ENCODE measurements around the gene NRARP. TPM values are rescaled to one million over a fixed set of nuclear protein-coding genes. Genes with fewer than 3 reads are reported as not detected.

The NRARP gene
- total RNA-seq, 1 donor from 2014 or later = 2.1 TPM

DNA sequence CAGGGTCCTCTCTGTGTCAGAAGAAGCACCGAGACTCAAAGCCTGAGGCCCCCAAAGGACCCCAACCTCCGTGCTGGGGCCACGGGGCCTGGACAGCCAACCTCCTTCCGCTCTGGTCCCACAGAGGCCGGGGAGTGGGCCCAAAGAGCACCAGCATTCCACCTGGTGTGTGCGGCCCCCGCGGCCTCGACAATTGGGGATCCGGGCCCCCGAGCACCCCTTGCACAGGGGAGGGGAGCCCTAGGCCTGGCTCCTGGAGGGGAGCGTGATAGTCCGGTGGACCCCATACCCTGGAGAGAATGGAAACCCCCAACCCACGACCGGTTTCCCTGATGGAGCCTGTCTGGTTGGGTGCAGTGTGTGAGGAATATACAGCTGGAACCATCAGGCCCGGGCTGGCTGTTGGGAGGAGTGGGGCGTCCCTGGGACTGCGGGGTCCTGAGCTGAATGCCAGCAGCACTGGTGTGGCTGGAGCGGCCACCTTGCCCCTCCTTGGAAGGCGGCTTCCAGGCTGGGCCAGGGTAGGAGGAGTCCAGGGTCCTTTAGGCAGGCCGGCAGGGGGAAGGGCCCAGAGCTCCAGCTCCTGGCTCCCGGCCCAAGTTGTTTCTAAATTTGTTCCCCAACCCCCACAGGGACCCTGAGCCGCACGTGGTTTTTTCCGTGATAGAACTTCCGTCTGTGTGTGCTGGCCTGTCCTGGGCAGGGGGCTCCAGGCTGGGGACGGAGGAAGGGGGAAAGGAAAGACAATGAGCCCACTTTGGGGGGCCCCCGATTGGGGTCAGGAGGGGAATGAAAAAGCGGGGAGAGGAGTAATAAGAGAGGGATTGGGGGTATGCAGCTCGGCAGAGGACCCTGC is 25.4 kb downstream of the NRARP start:
- H3K27me3 ChIP-seq (ENCODE audit: control insufficient read depth in 3 of 3, insufficient read depth in 3 of 3, low read length in 3 of 3) = peaks cover 31 to 56% (median 32%) of the 10 kb centered on the region in 3 donors
- no peaks in the 10 kb centered on the region for H3K9me3 ChIP-seq (ENCODE audit: control insufficient read depth in 3 of 3, low read length in 3 of 3)
- peaks cover 13 to 19% (median 19%) of the 10 kb centered on the region in 3 donors for H3K36me3 ChIP-seq (ENCODE audit: control insufficient read depth in 3 of 3, insufficient read depth in 3 of 3, low read length in 3 of 3)
- peaks cover 21 to 32% (median 26%) of the 10 kb centered on the region in 3 donors for H3K4me1 ChIP-seq (ENCODE audit: control insufficient read depth in 3 of 3, insufficient read depth in 3 of 3, low read length in 3 of 3)
- peak overlapping the region; percentile 7 to 54 (median 49) for H3K4me3 ChIP-seq (ENCODE audit: low read length in 3 of 3)
- H3K9ac ChIP-seq (ENCODE audit: low read depth in 1 of 3, low read length in 3 of 3) = peak overlapping the region; percentile 32 to 70 (median 33)
- H3K27ac ChIP-seq (ENCODE audit: low read depth, low read length) = peak overlapping the region; percentile 75

- Histone ChIP-seq H3K9me3 (ENCODE audit: control insufficient read depth in 3 of 3, low read length in 3 of 3) (no peaks in the 10 kb centered on the region), H3K9ac (ENCODE audit: low read depth in 1 of 3, low read length in 3 of 3) (peak overlapping the region in 2 of 3 donors; percentile 3 to 70), H3K27me3 (ENCODE audit: control insufficient read depth in 3 of 3, insufficient read depth in 3 of 3, low read length in 3 of 3) (peaks cover 28 to 48% (median 31%) of the 10 kb centered on the region in 3 donors), H3K4me3 (ENCODE audit: low read length in 3 of 3) (no peak overlapping the region), H3K4me1 (ENCODE audit: control insufficient read depth in 3 of 3, insufficient read depth in 3 of 3, low read length in 3 of 3) (peaks cover 21 to 32% (median 26%) of the 10 kb centered on the region in 3 donors), H3K36me3 (ENCODE audit: control insufficient read depth in 3 of 3, insufficient read depth in 3 of 3, low read length in 3 of 3) (peaks cover 14 to 21% (median 21%) of the 10 kb centered on the region in 3 donors), H3K27ac (ENCODE audit: low read depth, low read length) (no peak overlapping the region)
These were observed 26.2 kb downstream of the NRARP start for GRCh38 chr9:137275588-137276472.

DNA sequence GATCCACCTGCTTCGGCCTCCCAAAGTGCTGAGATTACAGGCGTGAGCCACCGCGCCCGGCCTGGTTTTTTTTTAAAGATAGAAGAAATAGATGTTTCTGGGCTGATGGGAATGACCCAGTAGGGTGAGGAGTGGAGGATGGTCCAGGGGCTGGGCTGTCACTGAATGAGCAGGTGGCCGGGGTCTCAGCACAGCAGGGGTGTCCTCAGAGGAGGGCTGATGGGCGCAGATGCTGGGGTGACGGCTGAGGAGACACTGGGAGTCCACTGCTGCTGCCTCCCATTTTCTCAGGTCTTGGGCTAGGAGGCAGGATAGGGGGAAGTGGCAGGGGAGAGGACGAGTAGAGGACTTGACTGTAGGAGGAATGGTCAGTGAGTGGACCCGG is 26.9 kb downstream of the NRARP start:
- no peak overlapping the region for H3K4me3 ChIP-seq (ENCODE audit: low read length in 3 of 3)
- no peak overlapping the region for H3K9ac ChIP-seq (ENCODE audit: low read depth in 1 of 3, low read length in 3 of 3)
- H3K27me3 ChIP-seq (ENCODE audit: control insufficient read depth in 3 of 3, insufficient read depth in 3 of 3, low read length in 3 of 3) = peaks cover 24 to 41% (median 26%) of the 10 kb centered on the region in 3 donors
- H3K36me3 ChIP-seq (ENCODE audit: control insufficient read depth in 3 of 3, insufficient read depth in 3 of 3, low read length in 3 of 3) = peaks cover 16 to 22% (median 21%) of the 10 kb centered on the region in 3 donors
- peaks cover 21 to 32% (median 26%) of the 10 kb centered on the region in 3 donors for H3K4me1 ChIP-seq (ENCODE audit: control insufficient read depth in 3 of 3, insufficient read depth in 3 of 3, low read length in 3 of 3)
- H3K27ac ChIP-seq (ENCODE audit: low read depth, low read length) = no peak overlapping the region
- no peaks in the 10 kb centered on the region for H3K9me3 ChIP-seq (ENCODE audit: control insufficient read depth in 3 of 3, low read length in 3 of 3)

DNA sequence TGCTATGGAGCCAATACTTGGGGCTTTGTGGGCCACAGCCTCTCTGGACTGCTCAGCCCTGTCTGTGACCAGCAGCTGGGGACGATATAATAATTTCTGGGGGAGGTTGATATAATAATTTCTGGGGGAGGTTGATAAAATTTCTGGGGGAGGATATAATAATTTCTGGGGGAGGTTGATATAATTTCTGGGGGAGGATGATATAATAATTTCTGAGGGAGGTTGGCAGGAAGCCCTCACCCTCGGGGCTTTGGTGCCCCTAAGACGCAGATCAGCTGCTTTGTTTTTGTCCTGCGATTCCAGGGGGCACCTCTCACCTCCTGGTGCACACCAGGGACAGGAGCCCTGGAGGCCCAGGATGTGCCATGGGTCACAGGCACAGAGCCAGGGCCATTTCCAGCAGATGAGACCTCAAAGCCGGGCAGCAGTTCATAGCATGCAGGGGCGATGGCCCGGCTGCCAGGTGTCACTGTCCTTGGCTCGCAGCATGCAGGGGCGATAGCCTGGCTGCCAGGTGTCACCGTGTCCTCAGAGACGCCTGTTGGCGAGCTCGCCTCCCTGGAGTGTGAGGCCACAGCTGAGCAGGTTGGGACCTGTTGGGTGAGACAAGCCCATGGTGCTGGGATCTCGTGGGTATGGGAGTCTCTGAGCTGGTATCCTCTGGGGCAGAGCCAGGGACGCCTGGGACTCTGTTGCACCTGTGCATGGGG is 28.3 kb downstream of the NRARP start:
- Histone ChIP-seq H3K36me3 (ENCODE audit: control insufficient read depth in 3 of 3, insufficient read depth in 3 of 3, low read length in 3 of 3) (peaks cover 21 to 24% (median 22%) of the 10 kb centered on the region in 3 donors), H3K9ac (ENCODE audit: low read depth in 1 of 3, low read length in 3 of 3) (peak overlapping the region in 1 of 3 donors; percentile 45), H3K27me3 (ENCODE audit: control insufficient read depth in 3 of 3, insufficient read depth in 3 of 3, low read length in 3 of 3) (peaks cover 13 to 27% (median 17%) of the 10 kb centered on the region in 3 donors), H3K9me3 (ENCODE audit: control insufficient read depth in 3 of 3, low read length in 3 of 3) (no peaks in the 10 kb centered on the region), H3K27ac (ENCODE audit: low read depth, low read length) (no peak overlapping the region), H3K4me1 (ENCODE audit: control insufficient read depth in 3 of 3, insufficient read depth in 3 of 3, low read length in 3 of 3) (peaks cover 30 to 44% (median 38%) of the 10 kb centered on the region in 3 donors), H3K4me3 (ENCODE audit: low read length in 3 of 3) (no peak overlapping the region)

DNA sequence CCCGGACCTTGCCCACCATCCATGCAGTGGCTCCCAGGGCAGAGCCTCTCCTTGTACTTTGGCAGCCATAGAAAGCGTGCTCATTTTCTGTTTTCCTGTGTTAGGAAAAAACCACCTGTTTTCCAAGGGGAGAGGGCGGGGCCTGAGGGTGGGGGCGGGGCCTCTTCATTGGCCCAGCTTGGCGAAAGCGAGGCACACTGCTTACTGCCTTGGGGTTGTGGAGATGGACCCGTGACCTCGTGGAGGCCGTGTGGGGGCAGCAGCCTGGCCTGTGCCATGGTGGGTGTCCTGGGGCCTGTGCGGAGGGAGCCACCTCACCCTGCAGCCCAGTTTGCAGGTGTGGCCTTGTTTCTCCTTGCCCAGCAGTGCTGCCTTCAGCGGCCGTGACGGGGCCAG is 29.0 kb downstream of the NRARP start:
- no peaks in the 10 kb centered on the region for H3K9me3 ChIP-seq (ENCODE audit: control insufficient read depth in 3 of 3, low read length in 3 of 3)
- H3K4me1 ChIP-seq (ENCODE audit: control insufficient read depth in 3 of 3, insufficient read depth in 3 of 3, low read length in 3 of 3) = peaks cover 35 to 50% (median 45%) of the 10 kb centered on the region in 3 donors
- no peak overlapping the region for H3K27ac ChIP-seq (ENCODE audit: low read depth, low read length)
- H3K4me3 ChIP-seq (ENCODE audit: low read length in 3 of 3) = no peak overlapping the region
- peaks cover 9 to 25% (median 17%) of the 10 kb centered on the region in 3 donors for H3K27me3 ChIP-seq (ENCODE audit: control insufficient read depth in 3 of 3, insufficient read depth in 3 of 3, low read length in 3 of 3)
- peaks cover 22 to 24% (median 22%) of the 10 kb centered on the region in 3 donors for H3K36me3 ChIP-seq (ENCODE audit: control insufficient read depth in 3 of 3, insufficient read depth in 3 of 3, low read length in 3 of 3)
- H3K9ac ChIP-seq (ENCODE audit: low read depth in 1 of 3, low read length in 3 of 3) = no peak overlapping the region

DNA sequence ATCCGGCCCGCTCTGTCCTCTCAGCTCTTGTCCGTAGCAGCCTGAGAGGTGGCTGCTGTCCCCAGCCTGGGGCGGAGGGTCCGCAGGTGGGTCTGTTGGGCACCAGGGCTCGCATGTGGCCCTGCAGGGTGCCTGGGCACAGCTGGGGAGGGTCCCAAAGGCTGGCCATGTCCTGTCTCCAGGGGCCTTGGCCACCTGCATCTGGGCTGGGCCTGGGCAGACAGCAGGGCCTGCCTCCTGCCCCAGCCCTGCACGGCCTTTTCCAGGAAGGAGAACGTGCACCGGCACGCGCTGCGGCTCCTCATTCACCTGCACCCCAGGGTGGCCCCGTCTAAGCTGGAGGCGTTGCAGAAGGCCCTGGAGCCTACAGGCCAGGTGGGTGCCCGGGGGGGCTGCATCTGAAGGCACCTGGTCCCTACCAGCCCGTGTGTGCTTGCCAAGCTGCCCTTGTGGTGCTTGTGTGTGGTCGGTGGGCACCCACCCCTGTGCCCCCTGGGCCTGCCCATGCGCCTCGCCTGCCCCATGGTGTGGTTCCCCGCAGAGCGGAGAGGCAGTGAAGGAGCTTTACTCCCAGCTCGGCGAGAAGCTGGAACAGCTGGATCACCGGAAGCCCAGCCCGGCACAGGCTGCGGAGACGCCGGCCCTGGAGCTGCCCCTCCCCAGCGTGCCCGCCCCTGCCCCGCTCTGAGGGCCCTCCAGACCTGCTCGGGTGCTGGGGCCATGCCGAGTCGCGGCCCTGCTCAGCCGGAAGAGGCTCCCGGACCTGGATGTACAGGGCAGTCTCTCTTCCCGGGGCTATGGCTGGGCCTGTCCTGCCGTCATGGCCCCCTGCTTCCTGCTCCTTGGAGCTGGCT is 29.6 kb downstream of the NRARP start:
- peaks cover 22 to 29% (median 25%) of the 10 kb centered on the region in 3 donors for H3K36me3 ChIP-seq (ENCODE audit: control insufficient read depth in 3 of 3, insufficient read depth in 3 of 3, low read length in 3 of 3)
- H3K27me3 ChIP-seq (ENCODE audit: control insufficient read depth in 3 of 3, insufficient read depth in 3 of 3, low read length in 3 of 3) = peaks cover 6 to 19% (median 17%) of the 10 kb centered on the region in 3 donors
- peaks cover 33 to 55% (median 47%) of the 10 kb centered on the region in 3 donors for H3K4me1 ChIP-seq (ENCODE audit: control insufficient read depth in 3 of 3, insufficient read depth in 3 of 3, low read length in 3 of 3)
- H3K4me3 ChIP-seq (ENCODE audit: low read length in 3 of 3) = no peak overlapping the region
- no peak overlapping the region for H3K27ac ChIP-seq (ENCODE audit: low read depth, low read length)
- H3K9me3 ChIP-seq (ENCODE audit: control insufficient read depth in 3 of 3, low read length in 3 of 3) = no peaks in the 10 kb centered on the region
- no peak overlapping the region for H3K9ac ChIP-seq (ENCODE audit: low read depth in 1 of 3, low read length in 3 of 3)

GRCh38 chr9:137271696-137272076 is 30.4 kb downstream of the NRARP start:
- H3K4me3 ChIP-seq (ENCODE audit: low read length in 3 of 3) = no peak overlapping the region
- peaks cover 28 to 34% (median 28%) of the 10 kb centered on the region in 3 donors for H3K36me3 ChIP-seq (ENCODE audit: control insufficient read depth in 3 of 3, insufficient read depth in 3 of 3, low read length in 3 of 3)
- peaks cover 25 to 47% (median 40%) of the 10 kb centered on the region in 3 donors for H3K4me1 ChIP-seq (ENCODE audit: control insufficient read depth in 3 of 3, insufficient read depth in 3 of 3, low read length in 3 of 3)
- H3K9ac ChIP-seq (ENCODE audit: low read depth in 1 of 3, low read length in 3 of 3) = no peak overlapping the region
- peaks cover 3 to 15% (median 12%) of the 10 kb centered on the region in 3 donors for H3K27me3 ChIP-seq (ENCODE audit: control insufficient read depth in 3 of 3, insufficient read depth in 3 of 3, low read length in 3 of 3)
- H3K27ac ChIP-seq (ENCODE audit: low read depth, low read length) = no peak overlapping the region
- no peaks in the 10 kb centered on the region for H3K9me3 ChIP-seq (ENCODE audit: control insufficient read depth in 3 of 3, low read length in 3 of 3)

DNA sequence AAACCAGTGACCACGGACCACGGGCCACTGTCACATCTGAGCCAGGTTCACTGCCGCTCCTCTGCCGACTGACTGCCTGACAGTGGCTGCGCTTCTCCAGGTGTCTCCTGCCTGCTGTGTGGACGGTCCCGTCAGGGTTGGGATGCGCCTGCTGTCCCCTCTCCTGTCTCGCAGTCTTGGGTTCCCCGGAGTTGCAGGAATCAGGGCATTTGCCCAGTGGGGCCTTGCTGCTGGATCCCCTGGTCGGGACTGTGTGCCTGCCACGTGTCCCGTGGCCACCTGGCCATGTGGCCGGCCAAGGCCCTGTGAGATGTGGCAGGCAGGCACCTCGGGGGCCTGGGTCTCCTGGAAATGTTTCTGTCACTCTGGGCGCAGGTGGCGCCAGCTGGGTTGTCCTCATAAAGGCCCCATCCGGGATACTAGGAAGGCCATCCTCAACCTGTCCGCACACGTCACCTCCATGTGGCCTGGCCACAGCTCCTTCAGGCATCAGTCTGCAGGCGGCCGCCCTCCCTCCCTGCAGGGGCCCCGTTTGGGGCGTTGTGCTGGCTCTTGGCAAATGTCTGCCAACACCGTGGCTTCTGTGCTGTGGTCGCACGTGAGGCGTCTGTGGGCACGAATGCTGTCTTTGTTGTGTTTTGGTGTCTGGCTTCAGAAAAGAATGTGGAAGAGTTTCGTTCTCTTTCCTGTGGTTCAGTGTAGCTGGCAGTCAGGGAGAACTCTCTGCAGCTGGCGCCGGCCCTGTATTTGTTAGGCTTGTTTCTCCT is 31.0 kb downstream of the NRARP start:
- Histone ChIP-seq H3K9ac (ENCODE audit: low read depth in 1 of 3, low read length in 3 of 3) (no peak overlapping the region), H3K9me3 (ENCODE audit: control insufficient read depth in 3 of 3, low read length in 3 of 3) (no peaks in the 10 kb centered on the region), H3K4me1 (ENCODE audit: control insufficient read depth in 3 of 3, insufficient read depth in 3 of 3, low read length in 3 of 3) (peaks cover 19 to 42% (median 38%) of the 10 kb centered on the region in 3 donors), H3K36me3 (ENCODE audit: control insufficient read depth in 3 of 3, insufficient read depth in 3 of 3, low read length in 3 of 3) (peaks cover 29 to 39% (median 30%) of the 10 kb centered on the region in 3 donors), H3K27ac (ENCODE audit: low read depth, low read length) (no peak overlapping the region), H3K4me3 (ENCODE audit: low read length in 3 of 3) (no peak overlapping the region), H3K27me3 (ENCODE audit: control insufficient read depth in 3 of 3, insufficient read depth in 3 of 3, low read length in 3 of 3) (peaks cover 3 to 13% (median 10%) of the 10 kb centered on the region in 3 donors)

Data from skeletal muscle tissue (tissue), 4 donors.